Endodermal cell (in vitro differentiated cells): ENCODE data around the gene SLMAP. TPM values are rescaled to one million over a fixed set of nuclear protein-coding genes. Genes with fewer than 3 reads are reported as not detected.

Source experiments
- DNase-seq: peaks from one replicate; pipeline ENCODE4 v3.0.0-alpha.2; 2017
- H3K27ac ChIP-seq: 2 replicates; pipeline ENCODE4 v1.5.1; 2013; ENCODE audit warnings: mild to moderate bottlenecking, low read depth, low read length, moderate library complexity
- H3K27me3 ChIP-seq: 2 replicates; pipeline ENCODE4 v1.6.1; 2013; ENCODE audit warnings: mild to moderate bottlenecking, low read length, moderate library complexity; ENCODE audit not compliant: insufficient read depth, control insufficient read depth, poor library complexity, severe bottlenecking
- H3K36me3 ChIP-seq: 2 replicates; pipeline ENCODE4 v1.7.0; 2013; ENCODE audit warnings: mild to moderate bottlenecking, low read length, moderate library complexity; ENCODE audit not compliant: control insufficient read depth, insufficient read depth
- H3K4me1 ChIP-seq: one replicate; pipeline ENCODE4 v1.7.0; 2013; ENCODE audit warnings: low read length; ENCODE audit not compliant: control insufficient read depth, insufficient read depth
- H3K4me3 ChIP-seq: 2 replicates; pipeline ENCODE4 v1.5.1; 2013; ENCODE audit warnings: mild to moderate bottlenecking, low read length, moderate library complexity
- H3K9ac ChIP-seq: 2 replicates; pipeline ENCODE4 v1.6.1; 2013; ENCODE audit warnings: mild to moderate bottlenecking, low read length, moderate library complexity; ENCODE audit not compliant: poor library complexity, severe bottlenecking; ENCODE audit errors: extremely low read depth
- H3K9me3 ChIP-seq: 2 replicates; pipeline ENCODE4 v1.6.1; 2013; ENCODE audit warnings: mild to moderate bottlenecking, low read length, moderate library complexity; ENCODE audit not compliant: control insufficient read depth
- H3K27ac Mint-ChIP-seq: 2 replicates; pipeline ENCODE4 v1.8.0; 2020; ENCODE audit warnings: mixed read lengths
- H3K27me3 Mint-ChIP-seq: 2 replicates; pipeline ENCODE4 v1.8.0; 2021; ENCODE audit warnings: mild to moderate bottlenecking, mixed read lengths; ENCODE audit not compliant: insufficient read depth
- H3K36me3 Mint-ChIP-seq: 2 replicates; pipeline ENCODE4 v1.8.0; 2020; ENCODE audit warnings: low read depth, mixed read lengths
- H3K4me1 Mint-ChIP-seq: 2 replicates; pipeline ENCODE4 v1.8.0; 2020; ENCODE audit warnings: mixed read lengths
- H3K4me3 Mint-ChIP-seq: 2 replicates; pipeline ENCODE4 v1.8.0; 2020; ENCODE audit warnings: mild to moderate bottlenecking, moderate library complexity, mixed read lengths
- H3K9me3 Mint-ChIP-seq: 2 replicates; pipeline ENCODE4 v1.8.0; 2020; ENCODE audit warnings: mild to moderate bottlenecking, mixed read lengths
- CTCF ChIP-seq: fragments of 200-600 bp; sonication (generic); conservative IDR thresholded peaks from 2 replicates; pipeline ENCODE4 v1.5.0; 2021; ENCODE audit warnings: antibody characterized with exemption, mild to moderate bottlenecking
- WGBS, 2 experiments: methylation state at CpG; one replicate each; pipeline versions ENCODE4 v1.1.5 to v1.1.7; 2013; ENCODE audit warnings: missing lambda C conversion rate in 2 of 2, mixed read lengths in 1 of 2; ENCODE audit not compliant: insufficient coverage in 1 of 2, insufficient read length in 1 of 2; 5-methylcytosine and 5-hydroxymethylcytosine counted together
- total RNA-seq, 2 donors: library from RNA; stranded (reverse); fragmentation: NEBNext Ultra II Directional in 1 of 2; extraction: Animal tissue kit (Norgen Biotek cat#: 25700) in 1 of 2; gene quantifications; 2 replicates in 1 of 2; 3 replicates in 1 of 2; pipeline ENCODE4 v1.2.1, GENCODE V29; 2021

The SLMAP gene
- total RNA-seq, 2 donors from 2014 or later: 64.8 to 65.7 TPM

DNA sequence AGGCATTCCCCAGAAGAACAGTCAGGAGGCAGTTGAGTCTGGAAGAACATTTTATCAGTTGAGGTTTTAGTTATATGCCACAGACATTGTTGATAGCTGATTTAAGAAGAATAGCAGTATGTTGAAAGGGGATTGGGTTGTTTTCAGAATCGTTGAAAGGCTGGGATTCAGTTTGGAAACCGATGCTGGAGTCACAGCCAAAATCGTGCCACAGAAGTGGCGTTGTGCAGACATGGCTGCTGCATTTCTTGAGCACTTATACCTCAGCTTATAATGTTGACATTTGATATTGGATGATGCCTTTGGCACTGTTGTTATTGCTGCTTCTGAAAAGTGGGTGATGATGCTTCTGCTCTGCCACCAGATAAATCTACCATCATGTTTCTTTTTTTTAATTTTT is 16.1 kb downstream of the SLMAP start:
- no peak overlapping the region for H3K9ac ChIP-seq
- Mint-ChIP-seq H3K9me3 (no peaks in the 10 kb centered on the region), H3K27me3 (no peaks in the 10 kb centered on the region), H3K27ac (no peak overlapping the region), H3K4me1 (peaks cover 7% of the 10 kb centered on the region), H3K36me3 (peaks cover 11% of the 10 kb centered on the region), H3K4me3 (no peak overlapping the region)
- H3K27me3 ChIP-seq: no peaks in the 10 kb centered on the region
- DNase-seq: no peak
- TF ChIP-seq CTCF: no peak
- no peak overlapping the region for H3K4me3 ChIP-seq
- H3K9me3 ChIP-seq: no peaks in the 10 kb centered on the region
- H3K27ac ChIP-seq: no peak overlapping the region
- no peaks in the 10 kb centered on the region for H3K4me1 ChIP-seq
- WGBS, 2 experiments: 91 to 93% methylated on average over 4 of the region's 4 CpGs
- peaks cover 8% of the 10 kb centered on the region for H3K36me3 ChIP-seq

DNA sequence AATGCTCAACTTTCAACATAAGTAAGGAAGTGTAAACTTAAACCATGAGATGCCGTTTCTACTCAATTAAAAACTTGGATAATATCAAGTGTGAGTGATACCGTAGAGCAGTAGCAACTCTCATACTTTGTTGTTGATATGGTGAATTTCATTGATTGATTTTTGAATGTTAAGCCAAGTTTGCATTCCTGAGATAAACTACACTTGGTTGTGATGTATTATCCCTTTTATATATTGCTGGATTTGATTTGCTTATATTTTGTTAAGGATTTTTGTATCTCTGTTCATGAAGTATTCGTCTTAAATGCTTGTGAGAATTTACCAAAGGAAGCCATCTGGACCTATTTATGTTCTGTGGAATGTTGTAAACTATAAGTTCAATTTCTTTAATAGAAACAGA is 21.7 kb downstream of the SLMAP start:
- Mint-ChIP-seq H3K27me3 (no peaks in the 10 kb centered on the region), H3K9me3 (no peaks in the 10 kb centered on the region), H3K27ac (no peak overlapping the region), H3K36me3 (peaks cover 2% of the 10 kb centered on the region), H3K4me1 (peaks cover under 1% of the 10 kb centered on the region), H3K4me3 (no peak overlapping the region)
- no peaks in the 10 kb centered on the region for H3K27me3 ChIP-seq
- H3K9me3 ChIP-seq: no peaks in the 10 kb centered on the region
- WGBS, 2 experiments: 92 to 94% methylated on average over 2 to 3 of the region's 3 CpGs
- no peak for TF ChIP-seq CTCF
- no peak overlapping the region for H3K4me3 ChIP-seq
- no peak overlapping the region for H3K27ac ChIP-seq
- DNase-seq: no peak
- no peaks in the 10 kb centered on the region for H3K36me3 ChIP-seq
- no peaks in the 10 kb centered on the region for H3K4me1 ChIP-seq
- no peak overlapping the region for H3K9ac ChIP-seq

GRCh38 chr3:57778494-57778893 is 22.4 kb downstream of the SLMAP start:
- H3K36me3 Mint-ChIP-seq: peaks cover 2% of the 10 kb centered on the region
- H3K27ac Mint-ChIP-seq: no peak overlapping the region
- no peak for DNase-seq
- Histone ChIP-seq H3K27me3 (no peaks in the 10 kb centered on the region), H3K27ac (no peak overlapping the region), H3K9me3 (no peaks in the 10 kb centered on the region), H3K4me1 (no peaks in the 10 kb centered on the region), H3K9ac (no peak overlapping the region), H3K4me3 (no peak overlapping the region), H3K36me3 (no peaks in the 10 kb centered on the region)
- H3K4me3 Mint-ChIP-seq: no peak overlapping the region
- TF ChIP-seq CTCF: no peak
- 90% methylated on average over 1 of the region's 1 CpG; no CpG with 5 or more reads in 1 of the 2 experiments for WGBS, 2 experiments
- no peaks in the 10 kb centered on the region for H3K27me3 Mint-ChIP-seq
- H3K9me3 Mint-ChIP-seq: no peaks in the 10 kb centered on the region
- peaks cover 7% of the 10 kb centered on the region for H3K4me1 Mint-ChIP-seq
